Colonic mucosa (tissue), 4 donors: Measurements from ENCODE around the gene IDUA. TPM values are rescaled to one million over a fixed set of nuclear protein-coding genes. Genes with fewer than 3 reads are reported as not detected.

Experiments
- DNase-seq: peaks from one replicate; pipeline ENCODE4 v3.0.0-alpha.2; 2020
- H3K27ac ChIP-seq: fragments of 200-600 bp; one replicate; pipeline ENCODE4 v1.8.0; 2021
- H3K27me3 ChIP-seq: fragments of 200-600 bp; one replicate; pipeline ENCODE4 v1.8.0; 2021
- H3K36me3 ChIP-seq: fragments of 200-600 bp; one replicate; pipeline ENCODE4 v1.8.0; 2021
- H3K4me1 ChIP-seq: fragments of 200-600 bp; one replicate; pipeline ENCODE4 v1.8.0; 2021; ENCODE audit warnings: mild to moderate bottlenecking
- H3K4me3 ChIP-seq: fragments of 200-600 bp; one replicate; pipeline ENCODE4 v1.8.0; 2021
- H3K9ac ChIP-seq, 2 donors: one replicate each; pipeline ENCODE4 v1.7.0; 2013; ENCODE audit warnings: control low read depth in 2 of 2, low read depth in 2 of 2, low read length in 2 of 2
- H3K9me3 ChIP-seq: fragments of 200-600 bp; one replicate; pipeline ENCODE4 v1.8.0; 2021
- CTCF ChIP-seq: fragments of 200-600 bp; IDR thresholded peaks from one replicate; pipeline ENCODE4 v1.8.0; 2022; ENCODE audit warnings: antibody characterized with exemption, mild to moderate bottlenecking
- intact Hi-C: fragments of 100-400 bp; cut with DNase I; formaldehyde crosslinking; loops from one replicate; pipeline ENCODE4 v1.14.1; 2022
- total RNA-seq, 2 donors: library from RNA; stranded (reverse); fragmentation: NEBNext Ultra II Directional in 1 of 2; extraction: Animal tissue kit (Norgen Biotek cat#: 25700) in 1 of 2; gene quantifications; one replicate each; pipeline ENCODE4 v1.2.1, GENCODE V29; 2021
- donor health status: healthy.
- donor health status: DM: no; HTN: no; CAD: no.
- donor health status: DM: no; HTN: no; CAD: no.

IDUA gene
- total RNA-seq, 2 donors from 2014 or later, result 18.8 to 22.4 TPM

- Histone ChIP-seq H3K9me3 (no peaks in the 10 kb centered on the region), H3K4me3 (no peak overlapping the region), H3K9ac (no peak overlapping the region), H3K36me3 (no peaks in the 10 kb centered on the region), H3K27me3 (no peaks in the 10 kb centered on the region), H3K27ac (no peak overlapping the region), H3K4me1 (peaks cover under 1% of the 10 kb centered on the region)
- TF ChIP-seq CTCF, result no peak
- DNase-seq, result no peak
- intact Hi-C loops, result no loop called here
These were observed 4.6 kb upstream of the IDUA start for GRCh38 chr4:982291-982690.

GRCh38 chr4:982814-983213 lies 4.0 kb upstream of the IDUA start:
- no peaks in the 10 kb centered on the region for H3K9me3 ChIP-seq
- intact Hi-C loops, result no loop called here
- no peak overlapping the region for H3K27ac ChIP-seq
- no peaks in the 10 kb centered on the region for H3K36me3 ChIP-seq
- H3K27me3 ChIP-seq, result no peaks in the 10 kb centered on the region
- H3K4me1 ChIP-seq, result peaks cover 6% of the 10 kb centered on the region
- TF ChIP-seq CTCF, result no peak
- H3K9ac ChIP-seq, result no peak overlapping the region
- H3K4me3 ChIP-seq, result no peak overlapping the region
- DNase-seq, result no peak

GRCh38 chr4:984336-985054 lies 2.3 kb upstream of the IDUA start:
- Histone ChIP-seq H3K9me3 (no peaks in the 10 kb centered on the region), H3K4me1 (peaks cover 8% of the 10 kb centered on the region), H3K27me3 (no peaks in the 10 kb centered on the region), H3K27ac (no peak overlapping the region), H3K4me3 (peak overlapping the region; percentile 10), H3K36me3 (no peaks in the 10 kb centered on the region), H3K9ac (peak overlapping the region in 1 of 2 donors; percentile 65)
- no peak for DNase-seq
- no peak for TF ChIP-seq CTCF
- intact Hi-C loops, result no loop called here

GRCh38 chr4:985123-985830 lies 1.6 kb upstream of the IDUA start:
- no peak for TF ChIP-seq CTCF
- Histone ChIP-seq H3K4me3 (peak overlapping the region; percentile 10), H3K9ac (peak overlapping the region in 1 of 2 donors; percentile 65), H3K4me1 (peaks cover 8% of the 10 kb centered on the region), H3K36me3 (no peaks in the 10 kb centered on the region), H3K27ac (no peak overlapping the region), H3K9me3 (no peaks in the 10 kb centered on the region), H3K27me3 (no peaks in the 10 kb centered on the region)
- DNase-seq, result peak; percentile 89
- intact Hi-C loops, result no loop called here

- peak overlapping the region; percentile 82 to 83 for H3K9ac ChIP-seq
- no peak for TF ChIP-seq CTCF
- peak overlapping the region; percentile 74 for H3K27ac ChIP-seq
- intact Hi-C loops, result no loop called here
- H3K27me3 ChIP-seq, result no peaks in the 10 kb centered on the region
- H3K36me3 ChIP-seq, result no peaks in the 10 kb centered on the region
- peak overlapping the region; percentile 91 for H3K4me3 ChIP-seq
- no peak for DNase-seq
- peaks cover 8% of the 10 kb centered on the region for H3K4me1 ChIP-seq
- no peaks in the 10 kb centered on the region for H3K9me3 ChIP-seq
These were observed 391 bp upstream of the IDUA start for GRCh38 chr4:986428-986878.
